H9 (cell line): ENCODE results near the gene LRRC28. TPM values are rescaled to one million over a fixed set of nuclear protein-coding genes. Genes with fewer than 3 reads are reported as not detected.

ENCODE experiments used
- DNase-seq: peaks from one replicate; pipeline ENCODE4 v3.0.0-alpha.2; 2017
- H2AFZ ChIP-seq: one replicate; pipeline ENCODE4 v1.6.1; 2013; ENCODE audit warnings: mild to moderate bottlenecking, low read length, control low read depth, moderate library complexity
- H2AK5ac ChIP-seq: 2 replicates; pipeline ENCODE4 v1.6.1; 2013; ENCODE audit warnings: low read length, control low read depth, mixed read lengths; ENCODE audit not compliant: insufficient read length
- H2BK120ac ChIP-seq: one replicate; pipeline ENCODE4 v1.6.1; 2013; ENCODE audit warnings: low read depth, mild to moderate bottlenecking, low read length, control low read depth, inconsistent platforms; ENCODE audit not compliant: poor library complexity, severe bottlenecking
- H2BK12ac ChIP-seq: 2 replicates; pipeline ENCODE4 v1.6.1; 2013; ENCODE audit warnings: low read length, control low read depth, mixed read lengths, low read depth; ENCODE audit not compliant: insufficient read length
- H2BK15ac ChIP-seq: 2 replicates; pipeline ENCODE4 v1.6.1; 2013; ENCODE audit warnings: low read depth, low read length, control low read depth
- H2BK20ac ChIP-seq: one replicate; pipeline ENCODE4 v1.6.1; 2013; ENCODE audit warnings: low read depth, mild to moderate bottlenecking, low read length, control low read depth, inconsistent platforms; ENCODE audit not compliant: poor library complexity, severe bottlenecking
- H2BK5ac ChIP-seq: 2 replicates; pipeline ENCODE4 v1.6.1; 2013; ENCODE audit warnings: low read length, control low read depth, mixed read lengths; ENCODE audit not compliant: insufficient read length
- H3K14ac ChIP-seq: 2 replicates; pipeline ENCODE4 v1.6.1; 2013; ENCODE audit warnings: low read length, control low read depth; ENCODE audit not compliant: insufficient read depth
- H3K18ac ChIP-seq: 2 replicates; pipeline ENCODE4 v1.6.1; 2013; ENCODE audit warnings: low read depth, mild to moderate bottlenecking, mixed read lengths, low read length, control low read depth; ENCODE audit not compliant: insufficient read length
- H3K23ac ChIP-seq: 2 replicates; pipeline ENCODE4 v1.6.1; 2013; ENCODE audit warnings: low read length, control low read depth, mixed read lengths, low read depth; ENCODE audit not compliant: insufficient read length
- H3K23me2 ChIP-seq: 2 replicates; pipeline ENCODE4 v1.6.1; 2013; ENCODE audit warnings: low read depth, mild to moderate bottlenecking, mixed read lengths, low read length, control low read depth; ENCODE audit not compliant: insufficient read length, poor library complexity, severe bottlenecking
- H3K27ac ChIP-seq: 2 replicates; pipeline ENCODE4 v1.5.1; 2013; ENCODE audit warnings: low read length, control low read depth, mixed read lengths, low read depth; ENCODE audit not compliant: insufficient read length
- H3K27me3 ChIP-seq: 2 replicates; pipeline ENCODE4 v1.6.1; 2013; ENCODE audit warnings: low read length, control low read depth, inconsistent platforms; ENCODE audit not compliant: insufficient read depth
- H3K4ac ChIP-seq: 2 replicates; pipeline ENCODE4 v1.6.1; 2013; ENCODE audit warnings: low read depth, mild to moderate bottlenecking, control low read depth, inconsistent platforms, low read length, moderate library complexity
- H3K4me1 ChIP-seq: 2 replicates; pipeline ENCODE4 v1.6.1; 2013; ENCODE audit warnings: low read length, control low read depth, inconsistent platforms; ENCODE audit not compliant: insufficient read depth
- H3K4me2 ChIP-seq: 2 replicates; pipeline ENCODE4 v1.6.1; 2013; ENCODE audit warnings: low read length, control low read depth, mixed read lengths; ENCODE audit not compliant: insufficient read length, insufficient read depth
- H3K56ac ChIP-seq: 2 replicates; pipeline ENCODE4 v1.6.1; 2013; ENCODE audit warnings: low read depth, mild to moderate bottlenecking, mixed read lengths, low read length, control low read depth; ENCODE audit not compliant: insufficient read length
- H3K79me1 ChIP-seq: 2 replicates; pipeline ENCODE4 v1.6.1; 2013; ENCODE audit warnings: low read depth, mild to moderate bottlenecking, moderate library complexity, low read length, control low read depth, inconsistent platforms; ENCODE audit not compliant: insufficient read depth, poor library complexity, severe bottlenecking
- H3K79me2 ChIP-seq: 2 replicates; pipeline ENCODE4 v1.6.1; 2013; ENCODE audit warnings: low read length, control low read depth, inconsistent platforms; ENCODE audit not compliant: insufficient read depth
- H3K9ac ChIP-seq: 2 replicates; pipeline ENCODE4 v1.6.1; 2013; ENCODE audit warnings: low read length, control low read depth, mixed read lengths; ENCODE audit not compliant: insufficient read length; ENCODE audit errors: extremely low read depth
- H3K9me3 ChIP-seq: one replicate; pipeline ENCODE4 v1.6.1; 2013; ENCODE audit warnings: low read depth, low read length, inconsistent platforms; ENCODE audit not compliant: control insufficient read depth
- H3T11ph ChIP-seq: one replicate; pipeline ENCODE4 v1.6.1; 2013; ENCODE audit warnings: mild to moderate bottlenecking, low read length, control low read depth, inconsistent platforms
- H4K20me1 ChIP-seq: one replicate; pipeline ENCODE4 v1.6.1; 2013; ENCODE audit not compliant: control insufficient read depth, insufficient read length, insufficient read depth
- H4K5ac ChIP-seq: 2 replicates; pipeline ENCODE4 v1.6.1; 2013; ENCODE audit warnings: low read depth, mild to moderate bottlenecking, mixed read lengths, low read length, control low read depth; ENCODE audit not compliant: insufficient read length
- H4K8ac ChIP-seq: replicated peaks from 2 replicates; pipeline ENCODE4 v1.6.1; 2013; ENCODE audit warnings: low read length, control low read depth, mixed read lengths, low read depth; ENCODE audit not compliant: insufficient read length
- H4K91ac ChIP-seq: 2 replicates; pipeline ENCODE4 v1.6.1; 2013; ENCODE audit warnings: low read depth, mild to moderate bottlenecking, moderate library complexity, mixed read lengths, low read length, control low read depth; ENCODE audit not compliant: insufficient read length
- H3K27ac Mint-ChIP-seq, 3 experiments: 2 replicates in 2 of 3; 3 replicates in 1 of 3; pipeline ENCODE4 v1.8.0; 2020 to 2021; ENCODE audit warnings: mixed read lengths in 3 of 3, mild to moderate bottlenecking in 1 of 3, moderate library complexity in 1 of 3
- H3K27me3 Mint-ChIP-seq: 2 replicates; pipeline ENCODE4 v1.8.0; 2021; ENCODE audit warnings: low read depth, mild to moderate bottlenecking, moderate library complexity, mixed read lengths
- H3K36me3 Mint-ChIP-seq, 3 experiments: 2 replicates in 2 of 3; 3 replicates in 1 of 3; pipeline ENCODE4 v1.8.0; 2020 to 2021; ENCODE audit warnings: low read depth in 3 of 3, mixed read lengths in 3 of 3; ENCODE audit not compliant: insufficient read depth in 1 of 3
- H3K4me1 Mint-ChIP-seq, 2 experiments: 2 replicates each; pipeline ENCODE4 v1.8.0; 2020; ENCODE audit warnings: mixed read lengths in 2 of 2
- H3K4me3 Mint-ChIP-seq, 2 experiments: 2 replicates in 1 of 2; 3 replicates in 1 of 2; pipeline ENCODE4 v1.8.0; 2020 to 2021; ENCODE audit warnings: mild to moderate bottlenecking in 2 of 2, mixed read lengths in 2 of 2, moderate library complexity in 1 of 2
- H3K9me3 Mint-ChIP-seq, 2 experiments: 2 replicates in 1 of 2; 3 replicates in 1 of 2; pipeline ENCODE4 v1.8.0; 2020; ENCODE audit warnings: mild to moderate bottlenecking in 2 of 2, mixed read lengths in 2 of 2, moderate library complexity in 1 of 2
- WGBS: extraction: QIAGEN DNeasy Blood & Tissue Kit; methylation state at CpG from one replicate; pipeline ENCODE4 v1.1.7; 2013; ENCODE audit warnings: missing lambda C conversion rate, low lambda C conversion rate, mixed read lengths; ENCODE audit not compliant: insufficient read length; ENCODE audit errors: extremely low coverage; 5-methylcytosine and 5-hydroxymethylcytosine counted together
- total RNA-seq: library from RNA; stranded (reverse); gene quantifications from 2 replicates; pipeline ENCODE4 v1.2.1, GENCODE V29; 2021
- TF ChIP-seq, protein P1 (sequence below): fragments of 200-600 bp; sonication (generic); conservative IDR thresholded peaks from 3 replicates; pipeline ENCODE4 v1.8.0; 2021; ENCODE audit warnings: antibody characterized with exemption, mild to moderate bottlenecking

Gene LRRC28
- total RNA-seq, 1 experiment from 2014 or later: 17.6 TPM

DNA sequence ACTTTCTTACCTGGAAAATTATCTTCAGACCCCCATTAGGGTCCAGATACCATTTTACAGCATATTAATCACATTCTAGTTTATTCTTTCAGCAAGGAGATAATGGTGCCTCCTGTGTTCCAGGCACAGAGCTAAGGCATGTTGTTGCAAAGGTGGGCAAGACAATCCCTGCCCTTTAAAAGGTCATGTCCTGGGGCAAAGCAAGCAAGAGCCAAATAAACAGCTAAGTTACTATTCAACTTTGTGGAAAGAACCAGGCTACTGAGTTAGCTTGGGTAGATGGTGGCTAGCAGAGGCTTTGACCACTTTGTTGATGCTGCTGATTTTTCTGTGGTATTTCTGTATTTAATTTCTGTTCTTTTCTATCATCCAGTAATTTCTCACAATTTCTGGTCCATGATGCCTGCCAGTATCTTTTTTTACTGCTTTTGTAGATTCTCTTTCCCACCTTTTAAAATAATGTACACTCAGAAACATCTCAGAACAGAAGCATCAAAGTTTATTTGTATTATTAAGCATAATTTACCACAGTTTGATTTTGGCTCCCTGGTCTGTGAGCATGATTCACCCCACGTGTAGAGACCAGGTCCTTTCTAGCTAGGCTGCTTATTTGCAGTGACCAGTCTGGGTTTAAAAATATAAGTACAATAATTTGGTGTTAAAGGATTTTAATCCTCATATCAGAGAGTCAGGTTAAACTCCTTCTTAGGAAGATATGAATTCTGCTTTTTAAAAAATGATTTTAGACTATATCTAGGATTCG, 71.5 kb downstream of the LRRC28 start:
- no peaks in the 10 kb centered on the region for H4K20me1 ChIP-seq
- no peaks in the 10 kb centered on the region for H3K23me2 ChIP-seq
- no peaks in the 10 kb centered on the region for H3K27me3 ChIP-seq
- H4K8ac ChIP-seq: no peak overlapping the region
- no peak overlapping the region for H4K5ac ChIP-seq
- no peak overlapping the region for H2AK5ac ChIP-seq
- H3K9me3 ChIP-seq: no peaks in the 10 kb centered on the region
- H2BK15ac ChIP-seq: no peak overlapping the region
- no peaks in the 10 kb centered on the region for H3K79me2 ChIP-seq
- H2BK5ac ChIP-seq: no peak overlapping the region
- H3K27ac ChIP-seq: no peak overlapping the region
- H3K4me2 ChIP-seq: no peak overlapping the region
- no peak overlapping the region for H2BK20ac ChIP-seq
- H3K27ac Mint-ChIP-seq: no peak overlapping the region; a peak in 1 of 7 replicates
- no peaks in the 10 kb centered on the region for H3K4me1 ChIP-seq
- 0 out of 4 replicates have a peak, but pooled peaks cover under 1% of the 10 kb centered on the region in 2 experiments for H3K4me1 Mint-ChIP-seq
- no peak overlapping the region for H3K4ac ChIP-seq
- no peak overlapping the region for H2BK12ac ChIP-seq
- TF ChIP-seq, protein P1, sequence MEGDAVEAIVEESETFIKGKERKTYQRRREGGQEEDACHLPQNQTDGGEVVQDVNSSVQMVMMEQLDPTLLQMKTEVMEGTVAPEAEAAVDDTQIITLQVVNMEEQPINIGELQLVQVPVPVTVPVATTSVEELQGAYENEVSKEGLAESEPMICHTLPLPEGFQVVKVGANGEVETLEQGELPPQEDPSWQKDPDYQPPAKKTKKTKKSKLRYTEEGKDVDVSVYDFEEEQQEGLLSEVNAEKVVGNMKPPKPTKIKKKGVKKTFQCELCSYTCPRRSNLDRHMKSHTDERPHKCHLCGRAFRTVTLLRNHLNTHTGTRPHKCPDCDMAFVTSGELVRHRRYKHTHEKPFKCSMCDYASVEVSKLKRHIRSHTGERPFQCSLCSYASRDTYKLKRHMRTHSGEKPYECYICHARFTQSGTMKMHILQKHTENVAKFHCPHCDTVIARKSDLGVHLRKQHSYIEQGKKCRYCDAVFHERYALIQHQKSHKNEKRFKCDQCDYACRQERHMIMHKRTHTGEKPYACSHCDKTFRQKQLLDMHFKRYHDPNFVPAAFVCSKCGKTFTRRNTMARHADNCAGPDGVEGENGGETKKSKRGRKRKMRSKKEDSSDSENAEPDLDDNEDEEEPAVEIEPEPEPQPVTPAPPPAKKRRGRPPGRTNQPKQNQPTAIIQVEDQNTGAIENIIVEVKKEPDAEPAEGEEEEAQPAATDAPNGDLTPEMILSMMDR: no peak
- no peak overlapping the region for H3T11ph ChIP-seq
- H3K56ac ChIP-seq: no peak overlapping the region
- no peaks in the 10 kb centered on the region for H3K27me3 Mint-ChIP-seq
- H2AFZ ChIP-seq: no peak overlapping the region
- no peaks in the 10 kb centered on the region for H3K79me1 ChIP-seq
- no peaks in the 10 kb centered on the region for H3K9me3 Mint-ChIP-seq
- no peak for DNase-seq
- no peak overlapping the region for H3K14ac ChIP-seq
- WGBS: no CpG with 5 or more reads among the region's 2 CpGs
- no peak overlapping the region for H4K91ac ChIP-seq
- no peaks in the 10 kb centered on the region for H3K36me3 Mint-ChIP-seq
- no peak overlapping the region for H3K9ac ChIP-seq
- no peak overlapping the region for H3K23ac ChIP-seq
- H3K4me3 Mint-ChIP-seq: no peak overlapping the region
- no peak overlapping the region for H3K18ac ChIP-seq
- H2BK120ac ChIP-seq: no peak overlapping the region
